ENCODE data around the gene GRIK3.

The GRIK3 gene

DNA sequence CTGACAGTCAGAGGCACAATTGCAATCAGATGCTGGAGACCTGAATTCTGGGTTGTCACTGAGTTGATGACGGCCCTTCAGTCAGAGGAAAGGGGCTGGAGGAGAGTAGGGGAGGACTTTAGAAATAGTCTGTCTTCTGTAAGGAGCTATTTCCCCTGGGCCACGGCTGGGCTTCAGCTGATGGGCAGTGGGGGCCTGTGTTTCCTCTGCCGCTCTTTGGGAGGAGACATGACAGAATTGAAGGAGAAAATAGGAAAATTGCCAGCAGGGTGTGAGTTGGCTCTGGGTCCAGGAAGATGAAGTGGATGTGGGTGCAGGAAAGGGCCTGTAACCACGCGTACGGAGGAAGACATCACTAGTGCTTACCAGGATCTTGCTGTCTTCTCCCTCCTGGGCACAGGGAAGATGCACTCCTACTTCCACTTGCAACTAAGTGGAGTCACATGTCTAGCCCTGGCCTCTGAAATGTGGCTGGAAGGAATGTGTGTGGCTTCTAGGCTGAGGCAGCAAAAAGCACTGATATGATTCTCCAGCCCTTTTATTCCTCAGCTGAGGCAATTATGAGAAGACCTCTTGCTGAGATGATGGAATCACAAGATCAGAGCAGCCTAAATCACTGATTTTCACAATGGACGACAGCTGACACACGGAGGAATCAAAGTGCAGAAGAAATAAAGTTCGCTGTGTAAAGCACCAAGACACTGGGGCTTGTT lies 250.0 kb downstream of the GRIK3 start:
- DNase-seq (ENCODE audit: insufficient read length): no peak
- no peak for TF ChIP-seq POLR2AphosphoS5 (IDR thresholded peaks at IDR 0.05; ENCODE audit: low read depth, low read length)
- FAIRE-seq: no peak

DNA sequence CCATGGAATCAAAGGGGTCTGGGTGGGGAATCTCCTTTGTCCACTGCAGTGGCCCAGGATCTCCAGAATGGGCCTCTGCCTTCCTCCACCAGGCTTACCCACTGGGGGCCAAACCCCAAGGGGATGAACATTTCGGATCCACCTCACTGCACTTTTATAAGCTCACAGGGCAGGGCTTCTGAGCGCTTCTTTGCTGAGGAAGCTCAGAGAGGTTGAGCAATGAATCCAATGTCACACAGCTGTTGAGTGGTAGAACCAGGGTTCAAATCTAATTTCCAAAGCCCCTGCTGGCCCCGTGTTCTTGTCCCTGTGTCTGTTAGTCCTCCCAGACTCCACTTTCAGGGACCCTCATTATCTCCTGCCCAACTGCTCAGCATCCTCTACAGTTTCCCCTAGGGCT lies 250.8 kb downstream of the GRIK3 start:
- FAIRE-seq: no peak
- TF ChIP-seq POLR2A (IDR thresholded peaks at IDR 0.05; ENCODE audit: low read depth, low read length) (no peak), POLR2AphosphoS5 (IDR thresholded peaks at IDR 0.05; ENCODE audit: low read depth, low read length) (no peak), TAF1 (IDR thresholded peaks at IDR 0.05; ENCODE audit: borderline replicate concordance, low read depth, low read length) (no peak)
- DNase-seq (ENCODE audit: insufficient read length): no peak

DNA sequence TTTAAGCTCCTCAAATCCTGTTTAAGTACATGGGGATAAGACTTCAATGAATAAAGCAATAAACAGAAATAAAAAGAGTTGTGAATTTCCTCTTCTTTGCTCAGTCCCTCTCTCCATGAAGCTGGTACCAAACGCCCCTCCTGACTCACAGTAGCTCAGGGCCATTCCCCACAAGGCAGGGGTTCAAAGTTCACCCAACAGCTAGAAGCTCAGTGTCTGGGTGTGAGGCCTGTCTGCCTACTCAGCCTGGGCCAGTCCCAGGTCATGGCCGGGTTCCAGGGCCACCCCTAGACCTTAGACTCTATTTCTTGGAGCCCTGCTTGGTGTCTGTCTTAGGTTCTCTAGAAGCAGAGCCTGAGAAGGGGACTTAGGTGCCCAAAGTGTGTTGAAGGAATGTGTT lies 251.5 kb downstream of the GRIK3 start:
- FAIRE-seq: no peak
- no peak for TF ChIP-seq POLR2AphosphoS5 (IDR thresholded peaks at IDR 0.05; ENCODE audit: low read depth, low read length)
- TF ChIP-seq TAF1 (IDR thresholded peaks at IDR 0.05; ENCODE audit: borderline replicate concordance, low read depth, low read length): no peak
- no peak for TF ChIP-seq POLR2A (IDR thresholded peaks at IDR 0.05; ENCODE audit: low read depth, low read length)
- DNase-seq (ENCODE audit: insufficient read length): no peak

DNA sequence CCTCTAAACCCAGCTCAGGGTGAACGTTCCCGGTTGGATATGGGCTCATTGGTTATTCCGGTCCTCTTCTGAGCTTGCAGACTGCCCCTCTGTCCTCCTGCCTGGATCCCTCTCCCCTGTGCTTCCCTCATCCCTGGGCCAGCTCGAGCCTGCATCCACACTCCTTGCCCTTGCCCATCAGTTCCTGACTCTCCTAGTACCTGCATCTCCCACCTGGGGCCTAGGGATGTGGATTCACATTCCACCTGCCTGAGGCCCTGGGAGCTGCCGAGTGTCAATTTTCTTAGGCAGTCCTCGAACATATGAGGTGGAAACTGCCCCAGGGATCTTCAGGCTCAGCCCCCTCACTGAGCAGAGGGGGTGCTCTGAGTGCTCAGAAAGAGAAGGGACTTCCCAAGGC lies 252.2 kb downstream of the GRIK3 start:
- DNase-seq (ENCODE audit: insufficient read length) (no peak), FAIRE-seq (no peak)
- TF ChIP-seq POLR2AphosphoS5 (IDR thresholded peaks at IDR 0.05; ENCODE audit: low read depth, low read length) (no peak), POLR2A (IDR thresholded peaks at IDR 0.05; ENCODE audit: low read depth, low read length) (no peak), TAF1 (IDR thresholded peaks at IDR 0.05; ENCODE audit: borderline replicate concordance, low read depth, low read length) (no peak)

DNA sequence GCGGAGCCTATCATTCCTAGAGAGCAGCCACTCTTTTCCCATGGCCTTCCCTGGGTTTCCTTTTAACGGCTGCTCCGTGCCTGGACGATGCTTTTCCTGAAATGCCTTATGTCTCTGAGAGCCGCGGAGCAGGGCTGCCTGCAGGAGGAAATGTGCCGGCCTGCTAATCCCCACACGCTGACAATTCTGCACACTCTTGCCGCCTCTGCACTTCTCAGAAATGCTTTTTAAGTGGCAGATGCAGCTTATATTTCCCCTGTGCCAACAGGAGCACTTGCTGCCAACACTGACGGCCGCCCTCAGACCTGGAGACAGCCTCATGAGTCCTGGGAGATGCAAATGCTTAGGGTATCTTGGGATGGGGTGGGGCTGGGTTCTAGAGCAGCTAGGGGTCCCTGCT lies 253.2 kb downstream of the GRIK3 start:
- FAIRE-seq: no peak

DNA sequence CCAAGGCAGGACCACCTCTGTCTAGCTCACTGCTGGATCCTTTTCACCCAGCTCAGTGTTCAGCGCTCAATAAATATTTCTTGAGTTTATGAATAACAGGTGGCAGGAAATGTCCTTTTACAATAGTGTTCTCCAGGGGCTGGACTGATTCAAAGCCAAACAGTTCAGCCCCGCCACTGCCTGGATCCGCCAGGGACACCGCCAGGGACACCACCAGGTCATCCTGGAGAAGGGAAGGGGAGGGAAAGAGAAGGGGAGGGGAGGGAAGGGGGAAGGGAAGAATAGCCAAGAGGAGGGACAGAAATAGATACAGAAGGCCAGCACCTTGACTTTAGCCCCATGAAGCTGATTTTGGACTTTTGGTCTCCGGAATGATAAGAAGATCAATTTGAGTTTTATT lies 255.6 kb downstream of the GRIK3 start:
- no peak for DNase-seq (ENCODE audit: insufficient read length)
- TF ChIP-seq TAF1 (IDR thresholded peaks at IDR 0.05; ENCODE audit: borderline replicate concordance, low read depth, low read length) (no peak), POLR2AphosphoS5 (IDR thresholded peaks at IDR 0.05; ENCODE audit: low read depth, low read length) (no peak), POLR2A (IDR thresholded peaks at IDR 0.05; ENCODE audit: low read depth, low read length) (no peak)
- FAIRE-seq: no peak

More for the DNA sequence above, 253.2 kb downstream of the GRIK3 start:
- TF ChIP-seq POLR2AphosphoS5 (IDR thresholded peaks at IDR 0.05; ENCODE audit: low read depth, low read length) (no peak), POLR2A (IDR thresholded peaks at IDR 0.05; ENCODE audit: low read depth, low read length) (no peak), TAF1 (IDR thresholded peaks at IDR 0.05; ENCODE audit: borderline replicate concordance, low read depth, low read length) (no peak)
- DNase-seq (ENCODE audit: insufficient read length): no peak

DNA sequence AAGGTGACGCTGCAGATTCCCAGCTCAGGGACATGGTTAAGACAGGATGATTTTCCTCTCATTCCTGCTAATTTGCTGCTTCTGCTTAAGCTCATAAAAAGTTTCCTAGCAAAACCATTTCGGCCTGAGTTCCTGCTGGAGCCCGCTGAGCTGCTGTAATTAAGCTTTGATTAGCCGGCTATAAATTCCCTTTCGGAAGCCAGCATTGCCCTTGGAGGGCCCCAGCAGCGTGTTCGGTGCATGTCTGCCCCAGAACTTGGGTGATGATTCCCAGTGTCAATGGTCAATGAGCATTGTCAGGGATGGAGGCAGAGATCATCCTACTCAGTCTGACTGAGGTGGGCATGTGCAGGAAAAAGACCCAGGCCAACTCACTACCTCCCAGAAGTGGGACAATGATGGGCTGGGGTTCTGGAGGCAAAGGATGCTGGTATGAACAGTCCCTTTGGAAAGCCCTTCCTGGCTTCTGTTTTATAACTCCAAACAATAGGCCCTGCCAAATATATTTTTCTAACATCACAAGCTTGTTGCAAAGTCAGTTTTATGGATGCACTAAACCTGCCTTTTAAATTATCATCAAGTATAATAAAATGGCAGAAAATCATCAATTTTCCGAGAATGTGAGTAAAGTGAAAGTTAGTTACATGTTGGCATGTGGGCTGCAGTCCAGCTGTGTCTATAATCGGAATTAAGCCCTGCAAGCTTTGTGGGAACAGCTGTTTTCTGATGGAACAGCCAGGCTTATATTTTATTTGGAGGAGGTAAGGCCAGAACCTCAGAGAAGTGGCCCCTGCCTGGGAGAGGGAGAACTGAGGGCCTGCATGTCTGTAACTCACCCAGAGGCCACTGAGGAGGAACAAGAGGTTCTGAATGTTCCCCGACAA lies 257.1 kb downstream of the GRIK3 start:
- TF ChIP-seq POLR2AphosphoS5 (IDR thresholded peaks at IDR 0.05; ENCODE audit: low read depth, low read length): no peak
- no peak for TF ChIP-seq POLR2A (IDR thresholded peaks at IDR 0.05; ENCODE audit: low read depth, low read length)
- no peak for TF ChIP-seq TAF1 (IDR thresholded peaks at IDR 0.05; ENCODE audit: borderline replicate concordance, low read depth, low read length)
- DNase-seq (ENCODE audit: insufficient read length) (no peak), FAIRE-seq (no peak)

DNA sequence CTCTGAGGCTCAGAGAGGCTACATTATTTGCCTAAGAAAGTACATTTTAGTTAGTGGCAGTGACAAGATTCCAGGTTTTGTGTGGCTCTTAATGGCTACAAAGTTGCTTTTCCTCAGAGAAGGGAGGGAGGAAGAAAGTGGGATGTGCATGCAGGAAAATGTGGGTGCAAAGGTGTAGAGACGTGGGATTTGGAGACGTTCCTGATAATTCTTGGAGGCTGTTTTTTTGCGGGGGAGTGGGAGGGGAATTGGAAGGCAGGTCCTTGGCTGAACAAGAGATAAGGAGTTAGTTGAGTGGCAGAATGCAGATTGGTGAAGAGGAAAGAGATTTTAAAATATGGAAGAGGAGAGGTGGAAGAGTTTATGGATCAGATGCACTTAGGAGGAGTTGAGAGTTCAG lies 258.1 kb downstream of the GRIK3 start:
- TF ChIP-seq TAF1 (IDR thresholded peaks at IDR 0.05; ENCODE audit: borderline replicate concordance, low read depth, low read length) (no peak), POLR2A (IDR thresholded peaks at IDR 0.05; ENCODE audit: low read depth, low read length) (no peak), POLR2AphosphoS5 (IDR thresholded peaks at IDR 0.05; ENCODE audit: low read depth, low read length) (no peak)
- FAIRE-seq (no peak), DNase-seq (ENCODE audit: insufficient read length) (no peak)

DNA sequence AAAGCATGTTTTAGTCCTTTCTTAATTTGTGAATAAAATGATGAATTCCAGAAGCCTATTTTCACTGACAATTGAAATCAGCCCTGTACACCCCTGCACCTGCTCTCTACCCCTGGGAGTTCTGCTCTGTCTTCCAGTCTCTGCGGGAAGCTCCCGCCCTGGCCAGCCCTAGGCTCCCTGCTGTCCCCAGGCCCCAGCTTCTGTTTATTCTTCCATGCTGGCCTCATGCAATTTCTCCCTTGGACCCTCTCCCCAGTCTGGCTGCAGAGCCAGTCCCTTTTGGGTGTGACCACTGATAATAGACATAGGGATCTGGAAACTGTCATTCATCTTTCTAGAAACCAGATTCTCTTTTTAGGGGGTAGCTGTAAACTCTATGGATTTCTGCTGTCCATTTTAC lies 258.6 kb downstream of the GRIK3 start:
- DNase-seq (ENCODE audit: insufficient read length) (no peak), FAIRE-seq (no peak)
- TF ChIP-seq POLR2AphosphoS5 (IDR thresholded peaks at IDR 0.05; ENCODE audit: low read depth, low read length) (no peak), TAF1 (IDR thresholded peaks at IDR 0.05; ENCODE audit: borderline replicate concordance, low read depth, low read length) (no peak), POLR2A (IDR thresholded peaks at IDR 0.05; ENCODE audit: low read depth, low read length) (no peak)

DNA sequence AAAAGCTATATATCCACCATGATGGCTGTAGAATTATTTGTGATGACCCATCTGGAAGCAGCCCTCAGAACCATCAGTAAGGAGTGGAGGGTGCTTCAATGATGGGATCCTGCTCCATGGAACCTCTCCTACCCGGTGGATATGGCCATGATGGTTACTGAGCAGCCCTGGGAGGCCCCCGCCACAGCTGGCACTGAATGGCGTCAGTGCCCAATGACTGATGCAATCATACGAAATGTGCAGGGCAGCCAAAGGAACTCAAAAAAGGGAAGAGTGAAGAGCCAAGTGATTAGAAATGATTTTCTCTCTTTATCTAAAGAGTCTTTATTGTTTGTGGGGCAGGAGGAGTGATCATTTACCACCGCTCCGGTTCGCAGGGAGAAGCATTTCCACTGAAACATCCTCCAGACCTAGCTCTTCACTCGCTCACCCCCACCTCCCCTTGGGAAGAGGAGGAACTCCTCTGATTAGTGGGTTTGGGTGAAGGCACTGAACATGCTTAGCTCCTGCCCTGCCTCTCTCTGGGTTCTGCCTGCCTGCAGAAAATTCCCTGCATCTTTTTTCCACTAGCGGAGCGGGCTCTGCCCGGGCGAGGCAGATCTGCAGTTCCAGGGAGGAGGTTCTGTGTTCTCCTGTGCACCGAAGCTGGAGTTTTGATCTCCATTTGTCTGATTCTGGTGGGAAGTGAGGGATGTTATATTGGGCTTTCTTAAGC lies 260.3 kb downstream of the GRIK3 start:
- FAIRE-seq (no peak), DNase-seq (ENCODE audit: insufficient read length) (no peak)
- no peak for TF ChIP-seq TAF1 (IDR thresholded peaks at IDR 0.05; ENCODE audit: borderline replicate concordance, low read depth, low read length)
- TF ChIP-seq POLR2AphosphoS5 (IDR thresholded peaks at IDR 0.05; ENCODE audit: low read depth, low read length): no peak
- TF ChIP-seq POLR2A (IDR thresholded peaks at IDR 0.05; ENCODE audit: low read depth, low read length): no peak

DNA sequence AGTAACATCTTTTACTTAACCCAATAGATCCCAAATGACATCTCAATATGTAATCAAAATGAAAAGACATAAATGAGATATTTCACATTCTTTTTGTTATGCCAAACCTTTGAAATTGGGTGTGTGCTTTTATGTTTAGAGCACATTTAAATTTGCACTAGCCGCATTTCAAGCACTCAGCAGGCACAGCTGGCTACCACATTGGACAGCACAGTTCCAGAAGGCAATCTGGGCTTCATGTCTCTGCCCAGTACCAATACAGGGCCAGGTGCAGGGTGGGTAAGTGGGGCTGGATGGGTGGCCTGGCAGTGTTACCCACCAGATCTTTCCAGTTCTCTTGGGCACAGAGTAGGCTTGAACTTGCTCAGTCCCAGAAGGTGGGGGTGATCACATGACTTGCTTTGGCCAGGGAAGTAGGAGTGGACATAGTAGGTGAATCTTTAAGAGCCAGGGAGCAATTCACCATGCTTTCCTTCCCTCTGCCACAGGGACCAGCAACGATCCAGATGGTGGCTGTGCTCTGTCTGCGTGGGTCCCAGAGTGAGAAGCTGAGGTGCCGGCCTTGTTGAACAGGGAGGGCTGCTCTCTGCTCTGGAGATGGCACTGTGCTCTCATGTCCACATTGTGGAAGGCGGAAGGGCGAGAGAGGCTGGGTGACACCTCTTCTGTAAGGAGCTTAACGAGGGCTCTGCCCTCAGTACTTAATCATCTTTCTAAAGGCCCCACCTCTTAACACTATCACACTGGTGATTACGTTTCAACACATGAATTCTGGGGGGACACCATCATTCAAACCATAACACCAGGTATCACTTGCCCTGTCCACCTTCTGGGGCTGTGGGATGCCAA lies 261.4 kb downstream of the GRIK3 start:
- FAIRE-seq (no peak), DNase-seq (ENCODE audit: insufficient read length) (no peak)
- TF ChIP-seq POLR2AphosphoS5 (IDR thresholded peaks at IDR 0.05; ENCODE audit: low read depth, low read length): no peak
- no peak for TF ChIP-seq POLR2A (IDR thresholded peaks at IDR 0.05; ENCODE audit: low read depth, low read length)
- TF ChIP-seq TAF1 (IDR thresholded peaks at IDR 0.05; ENCODE audit: borderline replicate concordance, low read depth, low read length): no peak

Data from GM12892 (cell line).